Stimulated activated CD8-positive, alpha-beta memory T cell treated with anti-CD3 and anti-CD28 coated beads, Interleukin-7, amount 100 ng/mL, for 24 hours (primary cell): ENCODE results near the gene IGSF1.
"Not testable (repeated sequence)": the region's sequence is repeated elsewhere in the genome, so short reads cannot be mapped to it uniquely, and the experiment has no call there.

ENCODE experiments used
- DNase-seq: peaks from one replicate; pipeline ENCODE4 v3.0.0-alpha.2; 2020; ENCODE audit warnings: low read depth

The IGSF1 gene

GRCh38 chrX:131270080-131270479, 19.0 kb downstream of the IGSF1 start:
- no peak for DNase-seq

DNA sequence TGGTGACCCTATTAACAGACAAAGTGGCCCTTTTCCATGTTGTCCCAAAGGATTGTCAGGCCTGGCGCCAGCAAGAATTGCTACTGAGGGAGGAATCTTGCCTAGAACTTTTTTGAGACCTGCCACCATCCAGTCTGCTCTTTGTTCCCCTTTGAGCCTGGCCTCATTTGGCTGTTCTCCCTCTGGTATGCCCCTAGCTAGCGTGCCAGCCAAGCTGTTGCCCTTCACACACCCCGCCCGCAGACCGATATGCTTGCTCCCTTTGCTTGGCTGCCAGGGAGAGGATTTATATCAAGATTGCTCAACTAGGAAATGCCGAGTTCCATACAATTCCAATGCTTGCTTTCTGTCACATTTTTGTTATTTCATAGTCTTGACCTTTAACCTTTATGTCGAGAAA, 24.4 kb downstream of the IGSF1 start:
- DNase-seq = no peak

DNA sequence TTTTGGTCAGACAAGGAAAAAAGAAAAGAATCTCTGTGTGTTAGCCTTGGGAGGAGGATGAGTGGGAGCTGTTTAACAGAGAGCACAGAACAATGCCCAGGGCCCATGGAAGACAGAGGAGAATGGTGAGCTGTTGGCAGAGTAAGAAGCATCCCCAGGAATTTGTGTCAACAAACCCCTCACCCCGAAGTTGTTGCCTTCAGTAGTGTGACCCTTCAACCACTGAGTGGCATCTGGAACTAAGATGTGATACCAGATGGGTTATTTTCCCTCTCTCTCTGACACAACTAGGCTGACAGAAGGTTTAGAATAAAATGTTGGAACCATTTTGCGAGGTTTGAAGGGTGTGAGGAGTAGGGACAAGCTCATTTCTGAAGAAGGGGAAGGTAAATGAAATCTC, 25.1 kb downstream of the IGSF1 start:
- DNase-seq = no peak

DNA sequence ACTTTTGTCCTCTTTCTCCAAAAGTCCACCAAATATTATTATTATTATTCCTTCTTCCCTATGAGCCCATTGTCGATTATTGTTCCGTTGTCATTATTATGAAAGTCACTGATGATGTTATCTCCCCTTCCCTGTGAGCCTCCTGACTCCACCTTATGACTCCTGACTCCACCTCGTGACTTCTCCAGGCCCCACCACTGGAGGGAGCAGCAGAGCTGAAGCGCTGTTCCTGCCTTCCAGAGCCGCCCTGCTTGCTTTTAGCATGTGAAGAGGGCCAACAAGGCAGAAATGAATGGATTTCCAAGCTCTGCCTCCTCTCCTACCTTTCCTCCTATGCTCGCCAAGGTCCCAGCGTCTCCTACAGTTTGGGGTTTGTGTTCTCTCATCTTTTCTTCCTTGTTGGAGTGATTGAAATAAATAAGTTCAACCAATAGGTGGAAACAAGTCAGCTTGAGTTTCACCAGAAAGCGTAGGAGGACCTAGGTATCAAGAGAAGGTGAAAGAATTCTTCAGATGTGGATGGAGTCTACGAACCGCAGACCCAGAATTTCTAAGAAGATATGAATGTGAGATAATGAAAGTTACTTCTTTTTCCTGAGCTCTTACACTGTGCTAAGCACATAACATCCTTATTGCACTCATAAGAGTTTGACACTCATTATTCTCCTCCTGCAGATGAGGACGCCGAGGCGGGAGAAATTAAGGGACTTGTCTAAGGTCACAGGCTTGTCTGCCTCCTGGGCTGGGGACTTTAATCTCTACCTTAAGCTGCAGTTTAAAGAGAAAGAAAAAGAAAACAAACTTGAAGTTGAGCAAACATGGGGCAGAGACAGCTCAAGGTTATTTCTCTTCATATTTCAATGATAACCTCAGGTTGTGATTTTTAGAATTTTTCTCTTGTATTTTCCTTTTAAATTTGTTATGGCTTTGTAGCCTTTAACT, 26.1 kb downstream of the IGSF1 start:
- DNase-seq = no peak

GRCh38 chrX:131262200-131262599, 26.9 kb downstream of the IGSF1 start:
- DNase-seq = no peak

DNA sequence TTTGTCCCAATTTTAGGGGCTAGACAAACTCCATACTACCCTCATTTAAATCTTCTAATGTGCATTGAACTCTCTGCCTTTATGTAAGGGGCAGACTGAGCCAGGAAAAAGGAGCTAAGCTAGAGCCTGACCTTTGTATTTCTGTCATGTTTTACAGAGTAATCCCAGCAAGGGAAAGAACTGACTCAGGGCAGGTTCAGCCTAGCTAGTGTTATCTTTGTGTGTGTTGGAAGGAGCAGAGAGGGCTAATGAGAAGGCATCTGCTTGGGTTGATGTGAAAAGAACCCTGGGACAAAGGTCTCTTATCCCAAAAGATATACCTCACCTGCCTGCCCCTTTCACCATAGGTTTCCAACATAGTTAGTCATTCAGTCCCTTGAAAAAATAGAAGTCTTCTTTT, 31.7 kb downstream of the IGSF1 start:
- DNase-seq = no peak

DNA sequence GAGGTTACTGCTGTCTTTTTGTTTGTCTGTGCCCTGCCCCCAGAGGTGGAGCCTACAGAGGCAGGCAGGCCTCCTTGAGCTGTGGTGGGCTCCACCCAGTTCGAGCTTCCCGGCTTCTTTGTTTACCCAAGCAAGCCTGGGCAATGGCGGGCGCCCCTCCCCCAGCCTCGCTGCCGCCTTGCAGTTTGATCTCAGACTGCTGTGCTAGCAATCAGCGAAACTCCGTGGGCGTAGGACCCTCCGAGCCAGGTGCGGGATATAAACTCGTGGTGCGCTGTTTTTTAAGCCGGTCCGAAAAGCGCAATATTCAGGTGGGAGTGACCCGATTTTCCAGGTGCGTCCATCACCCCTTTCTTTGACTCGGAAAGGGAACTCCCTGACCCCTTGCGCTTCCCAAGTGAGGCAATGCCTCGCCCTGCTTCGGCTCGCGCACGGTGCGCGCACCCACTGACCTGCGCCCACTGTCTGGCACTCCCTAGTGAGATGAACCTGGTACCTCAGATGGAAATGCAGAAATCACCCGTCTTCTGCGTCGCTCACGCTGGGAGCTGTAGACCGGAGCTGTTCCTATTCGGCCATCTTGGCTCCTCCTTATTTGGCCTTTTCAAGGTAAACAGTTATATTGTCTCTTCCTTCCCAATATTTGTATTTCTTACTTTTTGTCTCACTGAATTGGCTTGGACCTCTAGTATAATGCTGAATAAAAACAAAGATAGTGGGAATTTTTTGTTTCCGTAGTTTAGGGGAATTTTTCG, 37.9 kb downstream of the IGSF1 start:
- DNase-seq = not testable (repeated sequence)

DNA sequence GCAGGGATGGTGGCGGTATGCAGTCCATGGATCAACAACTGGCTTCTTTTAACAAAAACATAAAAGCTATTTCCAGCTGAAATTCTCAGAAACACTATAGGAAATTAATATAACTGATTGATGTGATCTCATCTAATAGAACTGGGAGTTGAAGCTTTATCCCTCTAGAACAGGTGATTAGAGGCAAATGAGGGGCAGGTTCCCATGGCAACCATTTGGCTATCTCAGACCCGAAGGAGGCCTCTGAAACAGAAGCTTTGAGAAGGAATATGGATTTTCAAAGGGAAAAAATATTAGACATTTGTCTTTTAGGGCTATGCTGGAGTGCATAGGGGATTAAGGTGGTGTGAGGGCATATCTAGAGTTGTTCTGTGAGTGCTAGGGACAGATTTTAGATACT, 50.0 kb downstream of the IGSF1 start:
- DNase-seq = no peak

GRCh38 chrX:131237363-131237762, 51.7 kb downstream of the IGSF1 start:
- no peak for DNase-seq

- no peak for DNase-seq
These were observed 53.1 kb downstream of the IGSF1 start for GRCh38 chrX:131235768-131236545.

DNA sequence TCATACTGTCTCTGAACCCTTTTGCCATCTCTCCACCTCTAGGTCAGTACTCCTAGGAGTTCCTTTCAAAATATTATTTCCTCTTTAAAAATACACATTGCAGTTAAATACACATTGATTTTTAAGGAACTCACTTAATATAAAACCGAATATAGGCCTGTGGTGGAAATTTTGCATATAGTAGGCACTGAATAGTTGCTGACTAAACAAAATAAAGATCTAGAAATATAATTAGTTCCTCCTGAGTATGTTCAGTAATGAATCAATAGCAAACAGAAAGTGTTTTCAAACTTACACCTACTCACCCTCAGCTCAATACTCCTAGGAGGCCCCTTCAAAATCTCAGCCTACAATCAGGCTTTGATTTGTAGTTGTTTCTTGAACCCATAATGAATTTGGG, 61.5 kb downstream of the IGSF1 start:
- no peak for DNase-seq

DNA sequence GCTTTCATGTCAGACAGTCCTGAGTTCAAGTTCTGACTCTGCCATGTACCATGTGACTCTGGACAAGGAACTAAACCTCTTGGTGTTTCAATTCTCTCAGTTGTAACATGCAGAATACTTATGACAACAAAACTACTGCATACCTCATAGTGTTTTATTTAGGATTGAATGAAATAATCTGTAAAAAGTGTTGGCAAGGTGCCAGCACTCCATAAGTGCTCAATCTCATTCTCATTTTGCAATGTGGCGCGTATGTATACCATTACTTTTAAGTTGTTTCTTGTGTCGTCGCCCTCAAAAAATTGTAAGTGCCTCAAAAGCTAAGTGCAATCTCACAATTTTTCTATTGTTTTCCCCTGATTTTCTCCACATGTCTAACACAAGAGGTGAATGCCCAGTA, 62.5 kb downstream of the IGSF1 start:
- DNase-seq = no peak

GRCh38 chrX:131225078-131225477, 64.0 kb downstream of the IGSF1 start:
- DNase-seq = no peak
